Kidney (tissue), 14 donors: ENCODE data around the gene MGAT4A. TPM values are rescaled to one million over a fixed set of nuclear protein-coding genes. Genes with fewer than 3 reads are reported as not detected.

Source experiments
- DNase-seq, 5 donors: peaks; one replicate each; pipeline ENCODE4 v3.0.0-alpha.2; 2013 to 2020
- FAIRE-seq: peaks from 2 replicates; lab custom pipeline; 2012; peaks lifted over from hg19 to GRCh38; lab: Jason Lieb, UNC
- H3K27ac ChIP-seq, 2 donors: one replicate each; pipeline ENCODE4 v1.7.0; 2013; ENCODE audit warnings: low read depth in 2 of 2, low read length in 2 of 2, inconsistent platforms in 1 of 2
- H3K27me3 ChIP-seq: one replicate; pipeline ENCODE4 v1.7.1; 2013; ENCODE audit warnings: low read length, inconsistent platforms; ENCODE audit not compliant: control insufficient read depth, insufficient read depth
- H3K36me3 ChIP-seq, 3 donors: one replicate each; pipeline versions ENCODE4 v1.7.0 to v1.7.1; 2013; ENCODE audit warnings: low read length in 3 of 3, control low read depth in 1 of 3, inconsistent platforms in 1 of 3; ENCODE audit not compliant: insufficient read depth in 3 of 3, control insufficient read depth in 2 of 3
- H3K4me1 ChIP-seq, 3 donors: one replicate each; pipeline versions ENCODE4 v1.7.0 to v1.7.1; 2013; ENCODE audit warnings: low read length in 3 of 3, inconsistent platforms in 1 of 3, low read depth in 1 of 3; ENCODE audit not compliant: control insufficient read depth in 2 of 3, insufficient read depth in 2 of 3
- H3K4me3 ChIP-seq, 3 donors: one replicate each; pipeline versions ENCODE4 v1.7.0 to v1.8.1; 2013; ENCODE audit warnings: low read length in 3 of 3, control low read depth in 1 of 3, inconsistent platforms in 1 of 3
- H3K9ac ChIP-seq, 3 donors: one replicate each; pipeline versions ENCODE4 v1.7.0 to v1.7.1; 2013; ENCODE audit warnings: low read length in 3 of 3, control low read depth in 1 of 3, inconsistent platforms in 1 of 3
- H3K9me3 ChIP-seq, 3 donors: one replicate each; pipeline versions ENCODE4 v1.7.0 to v1.7.1; 2013; ENCODE audit warnings: low read length in 3 of 3, control low read depth in 1 of 3, inconsistent platforms in 1 of 3; ENCODE audit not compliant: control insufficient read depth in 2 of 3, insufficient read depth in 1 of 3
- CTCF ChIP-seq: IDR thresholded peaks from 3 replicates; pipeline ENCODE4 v1.5.1; 2012; ENCODE audit warnings: mild to moderate bottlenecking, moderate library complexity, borderline replicate concordance; ENCODE audit not compliant: insufficient read depth; ENCODE audit errors: extremely low read depth
- intact Hi-C: fragments of 100-400 bp; cut with DNase I; formaldehyde crosslinking; loops from one replicate; pipeline ENCODE4 v1.11.1; 2022
- polyA plus RNA-seq: library from polyadenylated mRNA; stranded (reverse); fragments of 350-450 nt; fragmentation: Illumina TruSeq; extraction: RNeasy Lipid Tissue Mini Kit (QIAGEN cat#74804); gene quantifications from one replicate; pipeline ENCODE4 v1.2.3, GENCODE V29; 2014; ENCODE audit warnings: low read depth, low replicate concordance; ENCODE audit not compliant: insufficient read depth
- total RNA-seq: library from RNA; stranded (reverse); fragmentation: NEBNext Ultra II Directional; extraction: Animal tissue kit (Norgen Biotek cat#: 25700); gene quantifications from one replicate; pipeline ENCODE4 v1.2.1, GENCODE V29; 2021
- donor health status: control.
- donor health status: control.
- donor health status: control.
- donor health status: control.
- donor health status: control.
- donor health status: DM: yes; HTN: yes; CAD: no.
- donor health status: Normal renal cell carcinoma (clear cell type).

The MGAT4A gene
- total and polyA plus RNA-seq, 2 donors from 2014 or later: 23.5 to 101 TPM

- TF ChIP-seq CTCF: no peak
- H3K4me3 ChIP-seq: no peak overlapping the region
- FAIRE-seq (no peak), DNase-seq (no peak)
- H3K9ac ChIP-seq: no peak overlapping the region
- H3K36me3 ChIP-seq: peaks cover 0 to 6% (median 0%) of the 10 kb centered on the region in 3 donors
- intact Hi-C loops: no loop called here
- H3K27ac ChIP-seq: no peak overlapping the region
- H3K27me3 ChIP-seq: no peaks in the 10 kb centered on the region
- no peaks in the 10 kb centered on the region for H3K4me1 ChIP-seq
- no peaks in the 10 kb centered on the region for H3K9me3 ChIP-seq
These were observed 87.3 kb downstream of the MGAT4A start for GRCh38 chr2:98643496-98644100.

GRCh38 chr2:98637401-98638147 lies 93.4 kb downstream of the MGAT4A start:
- H3K27ac ChIP-seq: no peak overlapping the region
- peaks cover 0 to 18% (median 6%) of the 10 kb centered on the region in 3 donors for H3K36me3 ChIP-seq
- H3K9ac ChIP-seq: no peak overlapping the region
- H3K4me3 ChIP-seq: no peak overlapping the region
- no peak for DNase-seq
- no peak for TF ChIP-seq CTCF
- H3K9me3 ChIP-seq: no peaks in the 10 kb centered on the region
- FAIRE-seq: no peak
- no peaks in the 10 kb centered on the region for H3K27me3 ChIP-seq
- H3K4me1 ChIP-seq: no peaks in the 10 kb centered on the region
- intact Hi-C loops: no loop called here

GRCh38 chr2:98634406-98635092 lies 96.4 kb downstream of the MGAT4A start:
- H3K36me3 ChIP-seq: peaks cover 0 to 15% (median 6%) of the 10 kb centered on the region in 3 donors
- intact Hi-C loops: no loop called here
- TF ChIP-seq CTCF: no peak
- no peaks in the 10 kb centered on the region for H3K4me1 ChIP-seq
- DNase-seq (peak in 1 of 5 donors; percentile 15), FAIRE-seq (no peak)
- H3K4me3 ChIP-seq: no peak overlapping the region
- H3K9ac ChIP-seq: no peak overlapping the region
- no peaks in the 10 kb centered on the region for H3K9me3 ChIP-seq
- no peak overlapping the region for H3K27ac ChIP-seq
- H3K27me3 ChIP-seq: no peaks in the 10 kb centered on the region
